ENCODE results near the gene AQR. TPM values are rescaled to one million over a fixed set of nuclear protein-coding genes. Genes with fewer than 3 reads are reported as not detected.

Gene AQR
- total RNA-seq, 1 experiment from 2014 or later = 11.9 TPM

DNA sequence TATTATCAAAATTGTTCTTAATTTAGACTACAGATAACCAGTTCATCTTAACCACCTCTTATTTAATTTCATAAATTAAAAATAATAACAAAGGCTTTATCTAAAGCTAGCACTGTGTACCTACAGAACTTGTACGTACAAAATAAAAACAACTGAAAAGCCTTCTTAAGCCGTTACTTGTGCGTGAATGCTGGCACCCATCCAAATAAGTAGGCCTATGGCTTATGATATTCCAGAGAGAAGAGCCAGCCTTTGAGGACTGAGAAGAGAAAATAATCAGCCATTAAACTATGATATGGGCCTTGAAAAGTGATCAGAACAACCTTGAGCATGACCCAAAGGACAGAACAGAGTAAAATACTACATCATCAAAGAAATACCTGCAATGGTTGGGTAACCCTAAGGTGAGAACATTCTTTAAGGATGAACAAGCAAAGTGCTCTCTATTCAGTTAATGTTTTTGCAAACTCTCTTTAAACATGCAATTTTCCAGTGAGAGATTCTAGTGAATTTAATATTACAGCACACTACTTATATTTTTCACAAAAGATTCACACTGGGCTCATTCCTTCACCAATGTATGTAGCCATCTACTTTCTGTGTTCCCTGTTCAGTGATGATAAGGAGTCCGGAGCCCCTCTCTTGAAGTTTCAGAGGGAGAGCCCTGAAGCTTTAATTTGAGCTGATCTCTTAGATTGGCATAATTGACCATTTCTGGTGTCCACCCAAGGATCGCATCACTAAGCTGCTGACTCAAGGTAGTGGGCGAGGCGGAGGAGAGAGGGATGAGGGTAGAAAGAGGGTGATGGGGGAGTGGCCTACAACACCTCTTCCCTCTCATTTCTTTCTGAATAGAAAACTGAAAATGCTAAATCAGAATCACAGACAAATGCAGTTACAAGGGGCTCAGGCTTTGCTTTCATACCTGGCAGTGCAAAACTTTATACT lies 166.5 kb downstream of the AQR start:
- no peak for DNase-seq (ENCODE audit: low read depth)
- in situ Hi-C loops (cut with HindIII; ENCODE audit: low pct_unique_long_range_greater_than_20kb, low sequenced_read_pairs) = no loop called here

DNA sequence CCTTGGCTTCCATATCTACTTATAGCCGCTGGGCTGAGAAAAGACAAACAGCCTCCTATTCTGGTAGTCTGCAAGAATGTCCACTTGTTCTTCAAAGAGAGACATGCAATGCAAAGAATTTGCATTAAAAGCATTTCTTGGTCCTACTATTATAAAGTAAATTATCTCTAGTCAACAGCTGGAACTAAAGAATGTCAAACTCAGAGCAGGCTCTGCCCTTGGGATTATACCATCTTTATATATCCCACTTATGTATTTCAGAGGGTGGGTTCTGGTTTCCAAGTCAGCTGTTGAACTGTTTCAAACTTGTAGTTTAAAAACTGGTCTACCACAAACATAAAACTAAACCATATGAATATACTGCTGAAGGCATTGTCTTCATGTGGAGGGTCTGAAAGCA lies 167.2 kb downstream of the AQR start:
- DNase-seq (ENCODE audit: low read depth) = no peak
- in situ Hi-C loops (cut with HindIII; ENCODE audit: low pct_unique_long_range_greater_than_20kb, low sequenced_read_pairs) = no loop called here

Other genes with a start within 250 kb of the AQR start
- gene GJD2, start 214.7 kb downstream of the AQR start, total RNA-seq (2014; rRNA removed; shearing (Covaris generic); ENCODE audit: low replicate concordance) = not detected in 2 replicates
- not detected in 2 replicates for gene ACTC1, start 174.2 kb downstream of the AQR start, total RNA-seq (2014; rRNA removed; shearing (Covaris generic); ENCODE audit: low replicate concordance)
- gene ZNF770, start 18.5 kb upstream of the AQR start, total RNA-seq (2014; rRNA removed; shearing (Covaris generic); ENCODE audit: low replicate concordance) = 10.3 and 11.5 TPM in 2 replicates
- gene NANOGP8, start 115.6 kb upstream of the AQR start, total RNA-seq (2014; rRNA removed; shearing (Covaris generic); ENCODE audit: low replicate concordance) = not detected in 2 replicates